Adrenal gland (tissue), 5 donors: ENCODE results near the gene CDH4.

Experiments
- CTCF ChIP-seq, 6 experiments: fragments of 450-650 bp in 4 of 6; fragments of 200-600 bp in 2 of 6; sonication (generic) in 1 of 6; IDR thresholded peaks; 1 replicate in 5 of 6; 2 replicates in 1 of 6; pipeline versions ENCODE4 v1.5.1 to v1.8.0; 2016 to 2021; ENCODE audit warnings: antibody characterized with exemption in 6 of 6, mild to moderate bottlenecking in 2 of 6, moderate library complexity in 1 of 6
- POLR2A ChIP-seq, 2 donors: fragments of 450-650 bp; IDR thresholded peaks; one replicate each; pipeline ENCODE4 v1.6.1; 2017; ENCODE audit warnings: antibody characterized with exemption in 2 of 2, mild to moderate bottlenecking in 2 of 2, moderate library complexity in 1 of 2
- donor health status: DM: no; HTN: no; CAD: no.

GRCh38 chr20:61931476-61932198 lies 679.6 kb downstream of the CDH4 start:
- TF ChIP-seq CTCF (IDR thresholded peaks at IDR 0.05) = no peak
- no peak for TF ChIP-seq POLR2A (IDR thresholded peaks at IDR 0.05)
